Activated T-cell treated with anti-CD3 and anti-CD28 coated beads, Interleukin-2, amount 50 U/mL, for 1 hour (primary cell): ENCODE measurements around the gene TAF4.
"Not testable (repeated sequence)": the region's sequence is repeated elsewhere in the genome, so short reads cannot be mapped to it uniquely, and the experiment has no call there.

Experiments used
- DNase-seq: peaks from one replicate; pipeline ENCODE4 v3.0.0-alpha.2; 2020

The TAF4 gene

DNA sequence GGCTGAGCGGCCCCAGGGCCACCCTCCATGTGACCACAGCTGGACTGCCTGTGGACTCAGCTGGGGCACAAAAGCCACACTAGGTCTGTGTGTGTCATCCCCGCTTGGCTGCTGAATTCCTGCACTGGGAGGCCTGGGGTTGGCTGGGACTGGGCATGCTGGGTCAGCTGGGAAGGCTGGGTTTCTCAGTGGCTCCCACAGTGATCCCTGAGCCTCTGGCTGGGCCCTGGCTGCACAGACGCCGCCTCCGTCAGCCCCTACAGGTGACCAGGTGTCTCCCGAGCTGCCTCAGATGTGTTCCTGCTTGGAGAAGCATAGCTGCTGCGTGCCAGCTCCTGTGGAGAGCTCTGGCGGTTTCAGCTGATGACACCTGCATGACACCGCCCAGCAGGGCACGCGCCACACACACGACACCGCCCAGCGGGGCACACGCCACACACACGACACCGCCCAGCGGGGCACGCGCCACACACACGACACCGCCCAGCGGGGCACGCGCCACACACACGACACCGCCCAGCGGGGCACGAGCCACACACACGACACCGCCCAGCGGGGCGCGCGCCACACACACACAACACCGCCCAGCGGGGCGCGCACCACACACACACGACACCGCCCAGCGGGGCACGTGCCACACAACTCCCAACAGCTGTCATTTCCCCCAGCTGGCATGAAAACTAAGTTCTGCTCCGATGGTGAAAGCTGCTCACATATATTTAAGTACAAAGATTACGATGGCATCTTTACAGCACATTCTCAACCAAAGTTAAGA, 88.8 kb downstream of the TAF4 start:
- DNase-seq, result no peak

DNA sequence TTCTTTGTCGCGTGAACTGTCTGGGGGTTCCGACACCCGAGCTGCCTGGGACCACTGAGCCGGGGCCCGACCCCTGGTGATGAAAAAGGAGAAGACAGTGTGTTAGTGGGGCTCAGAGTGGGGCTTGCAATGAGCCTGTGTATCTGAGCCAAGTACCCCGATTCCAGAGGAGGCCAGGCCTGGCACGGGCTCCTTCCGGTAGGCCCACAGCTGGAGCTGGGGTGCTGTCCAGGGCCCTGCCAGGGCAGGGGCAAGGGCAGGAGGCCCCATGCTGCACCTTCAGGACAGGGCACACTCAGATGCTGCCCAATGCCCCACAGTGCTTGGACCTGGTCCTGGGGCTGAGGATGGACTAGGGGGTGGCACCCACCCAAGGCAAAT, 89.4 kb downstream of the TAF4 start:
- no peak for DNase-seq

DNA sequence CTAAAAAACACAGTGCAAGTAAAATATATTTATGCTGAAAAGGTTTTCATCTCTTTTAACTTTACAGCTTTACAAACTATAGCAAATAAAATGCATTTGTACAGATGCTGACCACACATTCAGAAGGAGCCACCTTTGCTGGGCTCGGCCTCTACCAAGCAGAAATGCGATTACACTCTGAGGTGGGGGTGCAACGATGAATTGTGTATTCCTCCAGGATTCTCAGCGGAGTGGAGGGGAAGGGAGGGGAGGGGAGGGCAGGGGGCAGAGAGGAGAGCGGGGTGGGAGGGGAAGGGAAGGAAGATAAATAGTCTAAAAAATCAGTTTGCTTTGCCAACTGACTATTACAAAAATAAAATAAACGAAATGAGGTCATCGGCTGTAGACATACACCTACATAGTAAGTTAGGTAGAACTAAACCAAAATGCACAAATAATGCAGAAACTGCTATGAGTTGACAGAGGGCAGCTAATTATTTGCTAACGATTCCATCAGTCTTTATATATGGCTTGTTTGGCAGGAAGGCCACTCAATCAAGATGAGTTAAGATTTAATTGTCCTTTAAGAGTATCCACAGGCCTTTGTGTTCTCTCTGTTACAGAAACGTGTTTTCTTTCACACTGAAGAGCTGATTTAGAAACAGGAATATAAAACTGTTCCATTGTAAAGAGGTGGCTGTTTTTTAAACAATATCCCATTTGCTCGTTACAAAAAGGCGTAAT, 90.1 kb downstream of the TAF4 start:
- no peak for DNase-seq

DNA sequence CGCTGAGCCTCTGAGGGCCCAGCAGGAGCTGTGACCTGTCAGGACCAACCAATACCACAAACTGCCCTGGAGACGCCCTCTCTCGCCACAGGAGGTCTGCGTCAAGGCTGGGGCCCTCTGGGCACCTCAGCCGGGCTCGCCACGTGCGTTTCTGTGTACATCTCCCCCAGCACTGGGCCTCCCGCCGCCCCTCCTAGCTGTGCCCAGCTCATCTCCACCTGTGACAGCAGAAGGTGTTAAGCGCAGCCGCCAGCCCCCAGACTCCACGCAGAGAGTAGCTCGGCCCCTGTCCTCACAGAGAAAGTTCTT, 91.4 kb downstream of the TAF4 start:
- no peak for DNase-seq

DNA sequence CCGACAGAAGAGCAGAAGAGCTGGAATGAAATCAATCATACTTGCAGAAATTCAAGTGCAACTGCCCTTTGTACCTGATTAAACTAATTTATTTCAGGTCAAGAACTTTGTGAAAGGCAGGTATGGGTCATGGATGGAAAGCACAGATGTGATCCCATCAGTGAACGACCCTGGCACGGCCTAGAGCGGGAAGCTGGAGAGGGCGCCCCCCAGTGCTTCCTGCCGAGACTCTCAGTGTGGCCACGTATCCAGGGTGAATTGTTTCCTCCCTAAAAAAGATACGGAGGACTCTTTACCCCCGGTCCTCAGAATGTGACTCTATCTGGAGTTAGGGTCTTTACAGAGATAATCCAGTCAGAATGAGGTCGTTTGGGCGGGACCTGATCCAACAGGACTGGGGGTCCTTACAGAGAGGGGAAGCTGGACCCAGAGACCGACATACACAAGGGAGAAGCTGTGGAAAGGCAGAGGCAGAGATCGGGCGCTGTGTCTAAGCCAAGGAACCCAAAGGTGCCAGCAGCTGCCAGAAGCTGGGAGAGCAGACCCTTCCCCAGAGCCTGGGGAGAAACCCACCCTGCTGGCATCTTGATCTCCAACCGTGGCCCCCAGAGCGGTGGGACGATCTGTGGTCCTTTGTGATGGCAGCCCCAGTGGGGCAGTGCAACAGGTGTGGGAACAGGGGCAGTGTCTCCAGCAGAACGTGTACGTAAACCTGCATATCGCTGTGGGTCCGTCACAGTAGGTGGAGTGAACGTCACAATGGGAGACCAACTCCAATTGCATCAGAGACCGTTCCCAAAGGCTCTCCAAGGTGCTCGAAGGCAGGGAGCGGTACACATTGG, 91.9 kb downstream of the TAF4 start:
- no peak for DNase-seq

DNA sequence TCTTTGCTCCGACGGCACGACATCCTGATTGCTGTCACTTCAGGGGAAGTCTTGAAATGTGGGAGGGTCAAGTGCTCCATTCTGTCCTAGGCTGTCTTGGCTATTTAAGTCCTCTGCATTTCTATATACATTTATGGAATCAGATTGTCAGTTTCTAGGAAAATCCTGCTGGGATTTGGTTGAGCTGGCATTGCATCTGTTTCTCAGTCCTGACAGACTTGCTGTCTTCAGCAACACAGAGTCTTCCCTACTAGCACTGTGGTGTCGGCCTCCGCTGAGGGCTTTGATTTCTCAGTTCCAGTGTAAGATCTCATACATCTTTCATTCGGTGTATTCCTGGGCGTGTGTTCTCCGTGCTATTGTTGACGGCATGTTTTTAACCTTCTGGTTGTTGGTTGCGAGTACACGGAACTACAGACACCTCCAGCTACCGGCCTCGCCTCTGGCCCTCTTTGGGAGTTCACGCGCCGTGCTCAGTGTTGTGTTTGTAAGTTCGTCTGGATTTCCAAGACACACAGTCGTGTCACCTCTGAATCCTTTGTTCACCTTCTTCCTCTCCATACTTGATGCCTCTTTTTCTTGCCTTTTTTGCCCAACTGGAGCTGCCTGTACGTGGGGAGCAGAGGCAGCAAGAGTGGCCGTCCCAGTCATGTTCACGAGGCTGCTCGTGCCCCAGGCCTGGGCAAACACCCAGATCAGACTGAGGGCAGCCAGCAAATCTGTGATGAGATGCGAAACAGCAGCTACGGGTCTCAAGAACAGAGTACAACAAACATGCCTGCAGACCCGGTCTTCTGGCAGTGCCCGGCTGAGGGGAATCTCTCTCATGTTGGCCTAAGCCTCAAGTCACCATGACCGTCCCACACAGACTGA, 92.8 kb downstream of the TAF4 start:
- DNase-seq, result no peak

DNA sequence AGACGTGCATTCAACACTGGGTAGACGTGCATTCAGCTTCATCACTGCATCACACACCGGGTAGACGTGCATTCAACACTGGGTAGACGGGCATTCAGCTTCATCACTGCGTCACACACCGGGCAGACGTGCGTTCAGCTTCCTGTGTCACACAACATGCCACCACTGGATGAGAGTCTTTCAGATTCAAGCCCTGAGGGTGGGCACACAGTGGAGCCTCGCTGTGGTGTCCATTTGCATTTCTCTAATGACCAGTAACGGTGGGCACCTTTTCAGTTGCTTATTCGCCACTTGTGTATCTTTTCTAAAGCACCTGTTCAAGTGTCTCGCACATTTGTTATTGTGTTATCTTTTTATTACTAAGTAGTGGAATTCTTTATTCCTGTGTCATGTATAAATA, 94.1 kb downstream of the TAF4 start:
- DNase-seq, result not testable (repeated sequence)

DNA sequence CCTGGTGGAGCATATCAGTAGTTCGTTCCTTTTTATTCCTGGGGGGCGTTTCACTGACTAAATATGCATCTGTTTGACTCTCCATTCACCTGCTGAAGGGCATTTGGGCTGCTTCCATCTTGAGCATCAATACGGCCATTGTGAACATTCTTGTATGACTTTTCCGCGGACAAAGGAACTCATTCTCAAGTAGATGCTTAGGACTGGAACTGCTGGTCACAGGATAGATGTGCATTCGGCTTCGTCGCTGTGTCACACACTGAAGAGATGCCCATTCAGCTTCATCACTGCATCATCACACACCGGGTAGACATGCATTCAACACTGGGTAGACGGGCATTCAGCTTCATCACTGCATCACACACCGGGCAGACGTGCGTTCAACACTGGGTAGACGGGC, 95.3 kb downstream of the TAF4 start:
- DNase-seq, result no peak

DNA sequence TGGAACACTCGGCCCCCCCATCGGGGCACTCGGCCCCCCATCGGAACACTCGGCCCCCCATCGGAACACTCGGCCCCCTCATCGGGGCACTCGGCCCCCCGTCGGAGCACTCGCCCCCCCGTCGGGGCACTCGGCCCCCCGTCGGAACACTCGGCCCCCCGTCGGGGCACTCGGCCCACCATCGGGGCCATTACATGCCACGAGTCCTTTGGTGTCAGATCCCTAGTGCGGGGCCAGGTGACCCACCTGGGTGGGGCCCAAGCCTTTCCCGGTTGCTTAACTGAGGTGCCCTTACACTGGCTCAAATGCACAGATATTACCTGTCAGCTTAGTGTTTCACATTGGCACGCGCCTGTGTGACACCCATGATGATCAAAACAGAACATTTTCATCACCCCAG, 95.9 kb downstream of the TAF4 start:
- no peak for DNase-seq

DNA sequence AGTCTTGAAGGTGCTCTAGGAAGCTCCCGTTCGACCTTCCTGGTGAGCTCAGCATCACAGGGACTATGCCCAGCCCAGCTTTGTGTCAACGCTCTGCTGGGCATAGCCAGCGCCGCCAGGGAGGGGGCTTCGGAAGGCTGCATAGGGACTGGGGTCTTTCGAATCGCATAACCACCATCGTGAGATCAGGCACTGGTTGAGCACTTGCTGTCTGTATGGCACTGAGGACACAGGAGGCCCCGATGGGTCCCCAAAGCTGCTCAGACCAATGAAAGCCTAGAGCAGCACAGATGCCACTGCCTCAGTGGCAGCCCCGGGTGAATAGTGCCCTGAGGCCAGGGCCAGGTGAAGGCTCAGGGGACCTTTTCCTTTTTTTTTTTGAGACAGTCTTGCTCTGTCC, 96.7 kb downstream of the TAF4 start:
- no peak for DNase-seq

DNA sequence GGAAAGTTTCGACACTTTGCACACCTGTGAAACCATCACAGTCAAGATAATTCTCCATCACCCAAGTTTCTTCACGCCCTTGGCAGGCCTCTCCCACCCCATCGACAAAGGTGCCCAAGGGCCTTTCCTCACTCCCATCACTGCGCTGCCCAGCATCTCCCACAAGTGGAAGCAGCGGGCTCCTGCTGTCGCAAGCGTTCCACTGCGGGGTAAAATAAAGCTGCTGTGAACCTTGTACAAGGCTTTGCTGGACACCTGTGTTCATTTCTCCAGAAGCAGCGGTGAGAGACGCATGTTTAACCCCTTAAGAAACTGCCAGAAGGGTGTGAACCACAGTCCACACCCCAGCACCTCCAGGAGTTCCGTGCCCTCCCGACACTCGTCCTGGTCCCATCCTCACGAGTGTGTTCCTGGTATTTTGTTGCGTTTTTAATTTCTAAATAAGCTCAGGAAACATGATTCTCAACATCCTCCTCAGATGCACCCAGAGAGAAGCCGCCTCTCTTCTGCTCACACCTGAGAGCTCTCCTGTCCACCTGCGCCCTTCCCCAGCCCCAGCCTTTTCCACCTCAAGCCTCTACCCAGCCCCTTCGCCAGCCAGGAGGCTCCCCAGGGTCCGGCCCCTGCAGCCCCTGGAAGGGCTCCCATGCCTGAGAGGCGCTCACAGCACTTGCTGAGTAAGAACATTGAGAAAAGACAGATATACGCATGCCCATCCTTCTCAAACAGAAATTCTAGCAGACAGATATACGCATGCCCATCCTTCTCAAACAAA, 97.5 kb downstream of the TAF4 start:
- DNase-seq, result no peak

DNA sequence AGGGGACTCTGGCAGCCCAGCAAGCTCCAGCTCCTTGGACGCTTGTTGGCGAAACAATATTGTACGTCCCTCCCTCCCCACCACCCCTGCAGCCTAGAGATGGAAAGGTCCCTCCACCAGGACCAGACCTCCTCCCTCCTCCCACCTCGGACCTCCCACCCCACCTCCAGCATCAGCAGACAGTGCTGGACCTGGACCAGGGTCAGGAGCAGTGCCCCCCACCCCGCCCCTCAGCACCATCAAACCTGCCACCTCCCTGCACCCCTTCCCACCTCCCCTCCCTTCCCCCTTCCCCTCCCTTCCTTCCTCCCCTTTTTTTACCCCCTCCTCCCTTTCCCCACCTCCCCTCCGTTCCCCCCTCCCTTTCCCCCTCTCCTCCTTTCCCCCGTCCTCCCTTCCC, 98.4 kb downstream of the TAF4 start:
- no peak for DNase-seq

DNA sequence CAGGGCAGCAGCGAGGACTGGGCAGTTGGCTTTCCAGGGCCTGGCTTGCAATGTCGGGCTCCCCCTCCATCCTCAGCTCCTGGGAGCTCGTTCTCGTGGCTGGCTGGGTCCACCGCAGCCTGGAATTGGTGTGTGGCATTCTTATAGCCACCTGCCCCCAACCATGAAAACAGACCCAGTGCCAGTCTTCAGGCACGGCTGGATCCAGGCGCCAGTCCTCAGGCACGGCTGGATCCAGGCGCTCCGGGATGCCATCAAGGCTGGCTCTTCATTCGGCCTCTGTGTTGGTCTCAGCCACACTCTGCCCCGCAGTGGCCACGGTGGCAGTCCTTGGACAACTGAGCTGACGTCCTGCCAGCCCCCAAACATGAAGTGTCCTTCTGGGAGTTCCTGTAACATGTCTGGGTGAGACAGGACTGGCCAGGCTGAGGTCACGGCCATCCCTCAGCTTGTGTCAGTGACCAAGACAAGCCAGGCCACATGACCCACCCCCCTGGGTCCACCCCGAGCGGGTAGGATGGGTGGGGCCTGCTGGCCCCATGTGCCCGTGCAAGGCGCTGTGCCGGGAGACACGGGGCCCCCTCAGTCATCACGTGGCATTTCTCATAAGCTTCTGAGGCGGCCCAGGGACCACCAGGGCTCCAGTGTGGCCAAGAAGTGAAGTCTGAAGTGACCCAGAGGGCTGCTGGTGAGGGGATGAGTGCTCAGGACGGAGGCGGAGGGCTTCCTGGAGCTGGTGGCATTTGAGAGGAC, 99.0 kb downstream of the TAF4 start:
- DNase-seq, result no peak

DNA sequence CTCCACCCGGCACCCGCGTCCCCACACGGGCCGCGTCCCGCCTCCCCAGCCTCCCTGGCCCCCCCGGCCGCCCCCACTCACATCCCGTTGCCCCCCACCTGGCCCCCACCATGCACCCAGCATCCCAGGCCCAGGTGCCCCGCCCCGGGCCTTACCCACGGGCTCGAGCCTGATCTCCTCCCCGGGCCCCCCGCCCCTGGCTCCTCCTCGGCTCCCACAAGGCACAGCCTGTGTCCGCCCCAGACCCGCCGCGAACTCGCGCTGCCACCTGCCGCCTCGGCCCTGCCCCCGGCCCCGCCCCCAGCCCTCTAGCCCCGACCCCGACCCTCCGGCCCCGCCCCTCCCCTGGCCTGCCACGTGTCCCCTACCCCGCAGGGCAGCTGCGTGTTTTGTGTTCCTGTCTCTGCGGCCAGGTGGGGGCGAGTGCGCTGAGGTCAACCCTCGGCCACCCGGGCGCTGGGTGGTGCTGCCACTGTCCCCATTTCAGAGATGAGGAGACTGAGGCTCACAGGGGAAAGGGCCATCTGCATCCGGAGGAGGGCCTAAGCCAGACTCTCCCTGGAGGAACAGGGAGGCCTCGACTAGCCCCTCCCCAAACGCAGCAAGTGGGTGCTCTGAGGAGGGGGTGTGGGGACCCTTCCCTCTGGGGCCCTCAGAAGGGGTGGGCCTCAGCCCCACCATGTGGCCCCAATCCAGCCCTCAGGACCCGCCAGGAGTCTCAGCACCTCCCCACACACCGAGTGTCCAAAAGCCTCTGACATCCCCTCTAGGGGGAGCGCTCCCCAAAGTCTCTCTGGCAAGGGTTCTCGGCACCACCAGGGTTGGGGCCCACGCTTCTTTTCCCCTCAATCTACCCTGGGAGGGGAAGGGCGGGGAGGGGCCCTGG, 99.8 kb downstream of the TAF4 start:
- no peak for DNase-seq

DNA sequence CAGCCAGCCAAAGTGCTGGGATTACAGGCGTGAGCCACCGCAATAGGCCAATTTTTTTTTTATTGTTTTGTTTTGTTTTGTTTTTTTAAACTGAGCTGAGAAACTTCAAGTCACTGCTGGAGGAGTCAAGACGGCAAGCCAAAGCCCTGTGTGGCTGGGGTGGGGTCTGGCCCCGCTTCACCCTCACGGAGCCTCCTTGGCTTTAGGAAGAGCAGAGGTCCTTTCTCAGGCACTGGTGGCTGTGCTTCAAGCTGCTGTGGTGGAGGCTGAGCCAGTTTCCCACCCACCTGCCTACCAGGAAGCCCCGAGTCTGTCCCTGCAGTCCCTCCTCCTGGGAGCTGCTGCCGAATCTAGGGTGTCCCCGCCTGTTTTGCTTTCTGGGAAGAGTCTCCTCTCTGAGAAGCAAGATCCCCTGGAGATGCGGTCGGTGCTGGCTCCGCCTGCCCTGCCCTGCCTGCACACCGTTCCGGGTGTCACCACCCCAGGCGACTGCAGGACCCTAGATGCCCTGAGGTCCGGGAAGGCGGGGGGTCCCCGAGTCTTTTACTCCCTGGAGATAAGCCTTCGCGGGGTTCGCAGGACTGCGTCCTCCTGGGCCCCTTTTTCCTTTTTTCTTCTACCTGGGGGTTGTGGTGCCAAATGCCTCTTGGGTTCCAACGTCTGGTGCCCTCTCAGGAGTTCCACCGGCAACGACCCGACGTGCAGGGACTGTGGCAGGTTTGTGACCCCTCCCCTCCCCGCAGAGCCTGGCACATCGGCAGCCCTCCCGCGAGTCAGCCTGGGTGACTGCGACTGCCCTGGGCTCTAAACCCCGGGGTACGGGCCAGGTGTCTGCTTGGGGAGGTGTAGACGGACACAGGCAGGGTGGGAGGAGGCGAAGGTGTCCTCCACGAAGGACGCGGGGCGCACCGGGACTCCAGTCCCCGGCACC, 100.7 kb downstream of the TAF4 start:
- DNase-seq, result no peak

DNA sequence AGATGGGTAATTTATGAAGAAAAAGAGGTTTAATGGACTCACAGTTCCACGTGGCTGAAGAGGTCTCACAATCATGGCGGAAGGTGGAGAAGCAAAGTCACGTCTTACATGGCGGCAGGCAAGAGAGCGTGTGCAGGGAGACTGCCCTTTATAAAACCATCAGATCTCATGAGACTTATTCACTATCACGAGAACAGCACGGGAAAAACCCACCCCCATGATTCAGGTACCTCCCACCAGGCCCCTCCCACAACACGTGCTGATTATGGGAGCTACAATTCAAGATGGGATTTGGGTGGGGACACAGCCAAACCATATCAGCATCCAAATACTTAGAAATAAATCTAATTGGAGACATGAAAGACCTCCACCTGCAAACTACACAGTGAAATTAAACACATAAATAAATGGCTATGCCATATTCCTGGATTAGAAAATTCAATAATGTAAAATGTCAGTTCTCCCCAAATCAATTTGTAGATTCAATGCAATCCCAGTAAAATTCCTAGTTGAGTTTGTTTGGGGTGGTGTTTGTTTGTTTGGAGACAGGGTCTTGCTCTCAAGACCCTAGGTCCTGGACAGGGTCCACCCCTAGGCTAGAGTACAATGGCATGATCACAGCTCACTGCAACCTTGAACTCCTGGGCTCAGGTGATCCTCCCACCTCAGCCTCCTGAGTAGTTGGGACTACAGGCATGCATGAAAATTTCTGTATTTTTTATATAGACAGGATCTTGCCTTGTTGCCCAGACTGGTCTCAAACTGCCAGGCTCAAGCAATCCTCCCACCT, 101.6 kb downstream of the TAF4 start:
- DNase-seq, result no peak

DNA sequence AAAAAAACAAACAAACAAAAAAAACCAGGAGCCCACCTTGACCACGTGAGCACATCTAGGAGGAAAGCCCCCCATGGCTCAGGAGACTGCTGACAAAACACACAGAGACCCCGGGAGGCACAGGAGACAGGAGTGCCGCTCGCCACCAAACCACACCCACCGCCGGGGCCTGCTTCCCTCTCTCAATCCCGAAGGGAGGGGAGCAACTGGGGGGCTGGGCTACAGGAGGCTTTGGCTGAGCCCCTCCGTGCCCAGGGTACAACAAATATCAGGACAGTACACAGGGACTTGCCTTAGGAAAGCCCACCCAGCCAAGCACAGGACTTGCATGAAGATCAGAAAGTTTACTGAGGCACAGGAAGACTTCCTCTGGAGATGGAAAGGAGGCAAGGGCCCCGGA, 102.5 kb downstream of the TAF4 start:
- DNase-seq, result no peak

DNA sequence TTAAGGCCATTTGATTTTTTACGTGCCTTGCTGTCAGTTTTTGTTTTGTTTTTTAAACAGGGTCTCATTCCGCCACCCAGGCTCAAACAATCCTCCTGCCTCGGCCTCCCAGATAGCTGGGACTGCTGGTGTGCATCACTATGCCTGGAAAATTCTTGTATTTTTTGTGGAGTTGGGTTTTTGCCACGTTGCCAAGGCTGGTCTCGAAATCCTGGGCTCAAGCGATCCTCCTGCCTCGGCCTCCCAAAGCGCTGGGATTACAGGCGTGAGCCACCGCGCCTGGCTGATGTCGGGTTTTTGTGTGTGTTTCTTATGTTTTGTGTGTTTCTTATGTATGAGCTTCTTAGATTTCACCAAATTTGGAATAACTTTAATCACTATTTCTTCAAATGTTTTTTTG, 104.8 kb downstream of the TAF4 start:
- DNase-seq, result no peak
